SK-N-SH (cell line): ENCODE measurements around the gene SYCP1. TPM values are rescaled to one million over a fixed set of nuclear protein-coding genes. Genes with fewer than 3 reads are reported as not detected.

Experiments
- CTCF ChIA-PET: fragments of 300-600, 350-600 bp; formaldehyde crosslinking; extraction: SDS; loops from one replicate; lab custom pipeline; 2021; lab: Yijun Ruan, JAX
- POLR2A ChIA-PET: fragments of 350-600 bp; sonication (Branson Sonifier 250); formaldehyde crosslinking; extraction: SDS; loops from one replicate; lab custom pipeline; 2020; ENCODE audit warnings: antibody characterized with exemption, inconsistent platforms; lab: Yijun Ruan, JAX
- DNase-seq: peaks from one replicate; pipeline ENCODE4 v3.0.0; 2012
- H2AFZ ChIP-seq: fragments of 200-600 bp; sonication (generic); 2 replicates; pipeline ENCODE4 v1.8.1; 2016; ENCODE audit warnings: antibody characterized with exemption, mild to moderate bottlenecking, low read depth
- H3F3A ChIP-seq: fragments of 200-600 bp; sonication (generic); replicated peaks from 2 replicates; pipeline ENCODE3; 2016; ENCODE audit warnings: antibody characterized with exemption, mild to moderate bottlenecking; ENCODE audit not compliant: insufficient read depth
- H3K27ac ChIP-seq, 2 experiments: fragments of 200-500 bp in 1 of 2; fragments of 200-600 bp in 1 of 2; sonication (Bioruptor generic) in 1 of 2; sonication (generic), shearing (Covaris generic) in 1 of 2; 2 replicates each; pipeline versions ENCODE4 v1.5.1 to v1.6.1; 2014 to 2016; ENCODE audit warnings: low read depth in 2 of 2, inconsistent platforms in 1 of 2, low read length in 1 of 2, mild to moderate bottlenecking in 1 of 2, mixed read lengths in 1 of 2
- H3K27me3 ChIP-seq: fragments of 200-600 bp; sonication (generic), shearing (Covaris generic); 2 replicates; pipeline ENCODE4 v1.6.1; 2016; ENCODE audit warnings: mixed run types; ENCODE audit not compliant: insufficient read depth
- H3K36me3 ChIP-seq, 2 experiments: fragments of 200-500 bp in 1 of 2; fragments of 200-600 bp in 1 of 2; sonication (Bioruptor generic) in 1 of 2; sonication (generic) in 1 of 2; replicated peaks in 1 of 2; 2 replicates each; pipeline versions ENCODE3 to v1.5.1; 2014 to 2016; ENCODE audit warnings: low read length in 1 of 2, mild to moderate bottlenecking in 1 of 2; ENCODE audit not compliant: insufficient read depth in 2 of 2, control insufficient read depth in 1 of 2
- H3K4me1 ChIP-seq, 2 experiments: fragments of 200-500 bp in 1 of 2; fragments of 200-600 bp in 1 of 2; sonication (Bioruptor generic) in 1 of 2; sonication (generic), shearing (Covaris generic) in 1 of 2; 2 replicates each; pipeline versions ENCODE4 v1.5.1 to v1.6.1; 2014 to 2016; ENCODE audit warnings: low read depth in 1 of 2, low read length in 1 of 2, mixed run types in 1 of 2; ENCODE audit not compliant: insufficient read depth in 2 of 2, control insufficient read depth in 1 of 2
- H3K4me2 ChIP-seq: fragments of 200-600 bp; sonication (generic), shearing (Covaris generic); 2 replicates; pipeline ENCODE4 v1.6.1; 2017; ENCODE audit warnings: mixed run types
- H3K4me3 ChIP-seq, 2 experiments: fragments of 200-500 bp in 1 of 2; fragments of 200-600 bp in 1 of 2; sonication (Bioruptor generic) in 1 of 2; sonication (generic), shearing (Covaris generic) in 1 of 2; 2 replicates each; pipeline versions ENCODE4 v1.5.1 to v1.8.1; 2014 to 2016; ENCODE audit warnings: low read depth in 2 of 2, inconsistent platforms in 1 of 2, low read length in 1 of 2, mild to moderate bottlenecking in 1 of 2, mixed read lengths in 1 of 2, moderate library complexity in 1 of 2
- H3K79me2 ChIP-seq: fragments of 200-600 bp; sonication (generic); 2 replicates; pipeline ENCODE4 v1.8.1; 2017; ENCODE audit warnings: mild to moderate bottlenecking; ENCODE audit not compliant: insufficient read depth
- H3K9ac ChIP-seq: fragments of 200-600 bp; sonication (generic); 2 replicates; pipeline ENCODE4 v1.6.1; 2017; ENCODE audit warnings: mixed run types
- H3K9me2 ChIP-seq: fragments of 200-600 bp; sonication (generic); 2 replicates; pipeline ENCODE4 v1.6.1; 2017; ENCODE audit warnings: mixed run types
- H3K9me3 ChIP-seq: fragments of 200-600 bp; sonication (generic); 2 replicates; pipeline ENCODE4 v1.6.1; 2017; ENCODE audit warnings: mixed run types, mild to moderate bottlenecking, moderate library complexity
- H4K20me1 ChIP-seq: fragments of 200-600 bp; sonication (generic); 2 replicates; pipeline ENCODE4 v1.6.1; 2017; ENCODE audit warnings: mild to moderate bottlenecking, mixed run types; ENCODE audit not compliant: insufficient read depth
- CHD2 ChIP-seq: fragments of 150-350 bp; IDR thresholded peaks from 2 replicates; pipeline ENCODE4 v1.6.1; 2018; ENCODE audit warnings: low read length; ENCODE audit not compliant: partially characterized antibody
- ELF1 ChIP-seq: IDR thresholded peaks from 2 replicates; pipeline ENCODE4 v1.4.0; 2012
- EP300 ChIP-seq, 2 experiments: IDR thresholded peaks; 2 replicates each; pipeline versions ENCODE4 v1.4.0 to v1.6.1; 2012; ENCODE audit warnings: borderline replicate concordance in 1 of 2, low read depth in 1 of 2, low read length in 1 of 2
- EZH2phosphoT487 ChIP-seq: fragments of 200-600 bp; sonication (generic); IDR thresholded peaks from 2 replicates; pipeline ENCODE4 v1.6.1; 2017; ENCODE audit warnings: low read depth, mixed run types, mild to moderate bottlenecking, antibody characterized with exemption, moderate library complexity, borderline replicate concordance
- FOXJ3 ChIP-seq: sonication (generic); formaldehyde crosslinking; IDR thresholded peaks from 2 replicates; pipeline ENCODE4 v1.5.1; 2020; ENCODE audit warnings: mild to moderate bottlenecking, missing genetic modification reagents
- GABPA ChIP-seq: IDR thresholded peaks from 2 replicates; pipeline ENCODE4 v1.4.0; 2012; ENCODE audit warnings: low read depth, mild to moderate bottlenecking
- IRF3 ChIP-seq: fragments of 150-350 bp; IDR thresholded peaks from 2 replicates; pipeline ENCODE4 v1.6.1; 2016; ENCODE audit warnings: mild to moderate bottlenecking, low read depth, low read length
- JUND ChIP-seq: IDR thresholded peaks from 2 replicates; pipeline ENCODE4 v1.4.0; 2012
- MEF2A ChIP-seq: IDR thresholded peaks from 2 replicates; pipeline ENCODE4 v1.4.0; 2012; ENCODE audit warnings: low read depth, borderline replicate concordance
- NRF1 ChIP-seq: IDR thresholded peaks from 2 replicates; pipeline ENCODE4 v1.6.1; 2012; ENCODE audit warnings: low read depth, mild to moderate bottlenecking, low read length
- RAD21 ChIP-seq: IDR thresholded peaks from 2 replicates; pipeline ENCODE4 v1.6.1; 2012; ENCODE audit warnings: mild to moderate bottlenecking, low read length
- RXRA ChIP-seq: IDR thresholded peaks from 2 replicates; pipeline ENCODE4 v1.4.0; 2012; ENCODE audit warnings: low read depth, mild to moderate bottlenecking, borderline replicate concordance
- SMC3 ChIP-seq: IDR thresholded peaks from 2 replicates; pipeline ENCODE4 v1.6.1; 2012; ENCODE audit warnings: low read depth, low read length, improper control_type of control experiment
- TAF1 ChIP-seq: IDR thresholded peaks from 2 replicates; pipeline ENCODE4 v1.6.1; 2012; ENCODE audit warnings: low read depth, mild to moderate bottlenecking, low read length, moderate library complexity, borderline replicate concordance
- TEAD4 ChIP-seq: IDR thresholded peaks from 2 replicates; pipeline ENCODE4 v1.4.0; 2012; ENCODE audit warnings: mild to moderate bottlenecking, borderline replicate concordance; ENCODE audit not compliant: insufficient read depth
- USF2 ChIP-seq: fragments of 150-350 bp; IDR thresholded peaks from 2 replicates; pipeline ENCODE4 v1.6.1; 2017; ENCODE audit warnings: antibody characterized with exemption, low read length, low read depth, borderline replicate concordance
- WGBS: methylation state at CpG from one replicate; pipeline ENCODE4 v1.1.6; 2017; ENCODE audit warnings: low lambda C conversion rate; 5-methylcytosine and 5-hydroxymethylcytosine counted together
- polyA plus RNA-seq, 3 experiments: library from polyadenylated mRNA; depleted of rRNA; stranded (reverse); fragments of >200 nt; gene quantifications; 2 replicates each; pipeline ENCODE4 v1.2.3, GENCODE V29; 2012
- TF ChIP-seq, protein P1 (sequence below): IDR thresholded peaks from 2 replicates; pipeline ENCODE4 v1.4.0; 2012; ENCODE audit warnings: low read depth

Gene SYCP1
- polyA plus RNA-seq, 1 of the 3 experiments (the other 2 are of a cell fraction) = not detected

- Histone ChIP-seq H3F3A (no peaks in the 10 kb centered on the region), H4K20me1 (no peaks in the 10 kb centered on the region), H3K27ac (no peak overlapping the region), H3K27me3 (no peaks in the 10 kb centered on the region), H3K4me1 (no peaks in the 10 kb centered on the region), H2AFZ (no peak overlapping the region), H3K9me2 (no peaks in the 10 kb centered on the region), H3K79me2 (no peaks in the 10 kb centered on the region), H3K9me3 (no peaks in the 10 kb centered on the region), H3K36me3 (no peaks in the 10 kb centered on the region), H3K4me3 (no peak overlapping the region), H3K9ac (no peak overlapping the region), H3K4me2 (no peak overlapping the region)
- POLR2A ChIA-PET = no interaction called here
- DNase-seq = no peak
- TF ChIP-seq, protein P1, sequence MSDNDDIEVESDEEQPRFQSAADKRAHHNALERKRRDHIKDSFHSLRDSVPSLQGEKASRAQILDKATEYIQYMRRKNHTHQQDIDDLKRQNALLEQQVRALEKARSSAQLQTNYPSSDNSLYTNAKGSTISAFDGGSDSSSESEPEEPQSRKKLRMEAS = no peak
- TF ChIP-seq NRF1 = no peak
- no peak for TF ChIP-seq EZH2phosphoT487
- TF ChIP-seq JUND = no peak
- no peak for TF ChIP-seq USF2
- TF ChIP-seq RAD21 = no peak
- no peak for TF ChIP-seq ELF1
- no peak for TF ChIP-seq CHD2
- TF ChIP-seq TEAD4 = no peak
- no peak for TF ChIP-seq TAF1
- TF ChIP-seq RXRA = no peak
- CTCF ChIA-PET = interaction anchor here (1.0 to 12.8 kb wide), 2 partner anchors 16 to 49 kb away, joined by 3 to 84 read pairs; no protein-coding TSS in a partner anchor
- 10% methylated on average over 1 of the region's 1 CpG for WGBS
Observed at GRCh38 chr1:115035652-115036051, 181.0 kb downstream of the SYCP1 start.

DNA sequence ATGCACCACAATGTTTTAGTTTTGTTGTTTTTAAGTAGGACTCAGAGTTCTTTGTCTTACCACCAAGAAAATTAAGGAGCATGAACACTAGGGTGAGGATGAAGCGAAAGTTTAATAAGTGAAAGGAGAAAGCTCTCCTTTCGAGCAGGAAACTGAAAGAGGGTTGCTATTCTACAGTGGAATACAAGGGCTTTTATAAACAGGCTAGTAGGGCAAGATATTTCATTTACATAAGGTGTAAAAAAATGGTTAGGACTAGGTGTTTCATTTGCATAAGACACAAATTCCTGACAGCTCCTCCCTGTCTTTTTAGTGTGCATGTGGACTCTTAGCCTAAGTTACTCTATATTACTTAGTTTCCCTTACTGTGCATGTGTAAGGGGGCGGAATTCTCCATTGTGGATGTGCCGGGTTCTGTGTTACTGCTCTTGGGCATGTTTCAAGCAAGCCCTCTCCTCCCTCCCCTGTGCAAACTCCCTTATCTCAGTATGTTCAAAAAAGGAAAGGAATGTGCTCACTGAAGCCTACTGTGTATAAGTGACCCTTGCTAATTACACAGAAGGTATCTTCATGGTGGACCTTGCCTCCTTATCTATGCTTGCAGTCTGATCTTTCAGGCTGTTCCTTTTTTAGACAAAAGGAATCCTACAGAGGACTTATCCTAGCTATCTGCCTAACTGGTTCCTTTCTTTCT is 182.3 kb downstream of the SYCP1 start:
- Histone ChIP-seq H3K27ac (no peak overlapping the region), H3K4me1 (no peaks in the 10 kb centered on the region), H3K79me2 (no peaks in the 10 kb centered on the region), H2AFZ (no peak overlapping the region), H4K20me1 (no peaks in the 10 kb centered on the region), H3K4me2 (no peak overlapping the region), H3K36me3 (no peaks in the 10 kb centered on the region), H3F3A (no peaks in the 10 kb centered on the region), H3K9me3 (no peaks in the 10 kb centered on the region), H3K9me2 (no peaks in the 10 kb centered on the region), H3K4me3 (no peak overlapping the region), H3K27me3 (no peaks in the 10 kb centered on the region), H3K9ac (no peak overlapping the region)
- POLR2A ChIA-PET = no interaction called here
- WGBS = 31% methylated on average over 4 of the region's 4 CpGs
- CTCF ChIA-PET = interaction anchor here (12.8 kb wide), 1 partner anchor 15 kb away, joined by 84 read pairs; no protein-coding TSS in a partner anchor
- DNase-seq = no peak
- TF ChIP-seq GABPA (no peak), SMC3 (no peak), TAF1 (no peak), FOXJ3 (CRISPR knock-in tag) (no peak), MEF2A (no peak), EP300 (IDR thresholded peaks at IDR 0.05; ENCODE audit: borderline replicate concordance in 1 of 2, low read depth in 1 of 2, low read length in 1 of 2) (no peak), USF2 (no peak), IRF3 (no peak)
